Inferior parietal cortex (tissue), 1 donor: Measurements from ENCODE around the gene CHST12.
"Not testable (repeated sequence)": the region's sequence is repeated elsewhere in the genome, so short reads cannot be mapped to it uniquely, and the experiment has no call there.

Experiments used
- DNase-seq: peaks from one replicate; pipeline ENCODE4 v3.0.0-alpha.2; 2016; ENCODE audit errors: extremely low spot score

Gene CHST12

GRCh38 chr7:2460188-2460587, 56.8 kb downstream of the CHST12 start:
- no peak for DNase-seq

- no peak for DNase-seq
Measured at GRCh38 chr7:2460641-2461040, 57.2 kb downstream of the CHST12 start.

DNA sequence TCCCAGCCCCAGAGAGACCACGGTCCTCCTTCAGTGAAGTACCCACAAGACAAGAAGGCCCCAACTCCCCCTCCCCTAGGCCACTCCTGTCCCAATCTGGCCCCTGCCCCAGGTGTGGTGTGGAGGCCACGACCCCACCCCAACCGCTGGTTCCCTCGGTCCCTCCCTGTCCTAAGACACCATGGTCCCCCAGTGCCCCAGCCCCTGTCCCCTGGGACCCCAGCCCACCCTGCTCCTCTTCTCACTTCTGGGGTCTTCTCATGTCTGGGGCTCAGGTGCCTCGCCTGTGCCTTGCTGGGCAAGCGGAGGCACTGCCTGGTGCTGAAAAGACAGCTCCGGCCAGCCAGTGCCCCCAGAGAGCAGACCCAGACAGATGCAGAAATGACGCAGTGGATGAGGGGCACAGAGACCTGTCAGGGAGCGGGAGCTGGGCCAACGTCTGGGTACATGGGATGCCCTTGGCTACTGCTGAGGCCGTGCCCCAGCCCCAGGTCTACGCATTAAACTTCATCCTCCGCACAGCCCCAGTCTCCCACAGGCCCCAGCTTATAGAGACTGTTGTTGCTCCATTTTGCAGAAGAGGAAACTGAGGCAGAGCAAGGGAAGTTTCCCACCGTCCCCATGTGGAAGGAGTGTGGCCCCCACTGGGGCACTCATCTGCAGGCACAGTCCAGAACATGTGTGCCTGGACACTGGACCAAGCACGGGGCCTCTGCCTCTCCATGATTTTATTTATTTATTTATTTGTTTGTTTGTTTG, 58.0 kb downstream of the CHST12 start:
- DNase-seq, result no peak

DNA sequence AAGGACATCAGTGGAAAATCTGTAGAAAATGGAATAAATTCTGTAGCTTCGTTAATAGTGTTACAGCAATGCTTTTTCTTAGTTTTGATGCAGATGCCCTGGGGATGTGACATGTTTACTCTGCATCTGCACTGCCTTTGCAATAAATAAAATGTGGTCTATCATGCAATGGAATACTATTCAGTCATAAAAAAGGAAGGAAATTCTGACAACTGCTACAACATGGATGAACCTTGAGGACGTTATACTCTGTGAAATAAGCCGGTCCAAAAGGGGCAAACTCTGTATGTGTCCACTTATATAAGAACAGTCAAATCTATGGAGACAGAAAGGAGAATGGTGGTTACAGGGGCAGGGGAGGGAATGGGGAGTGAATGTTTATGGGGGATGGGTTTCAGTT, 59.3 kb downstream of the CHST12 start:
- DNase-seq, result no peak

DNA sequence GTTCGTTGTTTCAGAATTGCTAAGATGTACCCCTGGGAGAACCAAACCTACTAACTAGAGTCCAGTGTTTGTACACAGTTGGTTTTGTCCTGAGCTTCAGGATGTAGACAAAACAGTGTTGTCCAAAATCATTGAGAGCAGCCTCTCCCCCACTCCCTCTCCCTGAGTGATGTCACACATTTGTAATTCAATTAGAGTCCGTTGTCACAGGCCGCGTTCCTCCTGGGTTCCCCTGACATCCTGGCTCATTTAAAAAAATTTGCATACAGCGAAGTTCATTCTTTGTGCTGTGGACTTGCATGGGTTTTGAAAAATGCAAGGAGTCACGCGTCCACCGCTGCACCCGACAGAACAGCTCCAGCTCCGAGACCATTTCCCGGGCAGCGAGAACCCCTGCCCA, 62.5 kb downstream of the CHST12 start:
- DNase-seq, result peak; percentile 30

GRCh38 chr7:2466675-2467074, 63.3 kb downstream of the CHST12 start:
- no peak for DNase-seq

DNA sequence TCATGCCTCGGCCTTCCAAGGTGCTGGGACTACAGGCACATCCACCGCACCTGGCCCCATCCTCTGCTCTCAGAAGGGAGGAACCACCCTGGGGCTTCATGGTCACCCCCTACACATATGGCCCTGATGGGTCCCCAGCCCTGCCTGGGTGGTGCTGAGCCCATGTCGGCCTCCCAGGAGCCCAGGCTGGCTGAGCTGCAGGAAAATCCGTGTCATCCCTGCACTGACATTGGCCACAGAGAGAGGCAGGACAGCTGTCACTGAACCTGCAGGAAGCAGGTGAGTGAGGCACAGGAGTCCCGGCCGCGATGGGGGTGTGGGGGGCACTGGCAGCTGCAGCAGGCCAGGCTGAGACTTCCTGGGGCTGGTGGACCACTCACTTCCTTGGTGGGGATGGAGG, 64.8 kb downstream of the CHST12 start:
- no peak for DNase-seq

GRCh38 chr7:2469460-2470203, 66.2 kb downstream of the CHST12 start:
- not testable (repeated sequence) for DNase-seq

- no peak for DNase-seq
Measured at GRCh38 chr7:2470204-2471021, 67.0 kb downstream of the CHST12 start.

DNA sequence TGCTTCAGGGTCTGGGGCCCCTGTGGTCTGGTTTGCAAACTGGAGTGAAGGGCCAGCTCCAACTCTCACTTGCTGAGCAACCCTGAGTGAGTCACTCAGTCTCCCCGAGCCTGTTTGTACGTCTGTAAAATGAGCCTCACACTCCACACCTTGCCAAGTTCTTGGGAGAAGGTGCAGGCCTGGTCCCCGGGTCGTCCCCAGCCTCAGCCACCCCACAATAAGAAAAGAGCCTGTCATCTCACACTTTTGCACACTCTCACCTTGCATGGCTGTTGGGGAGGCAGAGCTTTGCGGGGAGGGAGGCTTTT, 67.6 kb downstream of the CHST12 start:
- DNase-seq, result no peak

DNA sequence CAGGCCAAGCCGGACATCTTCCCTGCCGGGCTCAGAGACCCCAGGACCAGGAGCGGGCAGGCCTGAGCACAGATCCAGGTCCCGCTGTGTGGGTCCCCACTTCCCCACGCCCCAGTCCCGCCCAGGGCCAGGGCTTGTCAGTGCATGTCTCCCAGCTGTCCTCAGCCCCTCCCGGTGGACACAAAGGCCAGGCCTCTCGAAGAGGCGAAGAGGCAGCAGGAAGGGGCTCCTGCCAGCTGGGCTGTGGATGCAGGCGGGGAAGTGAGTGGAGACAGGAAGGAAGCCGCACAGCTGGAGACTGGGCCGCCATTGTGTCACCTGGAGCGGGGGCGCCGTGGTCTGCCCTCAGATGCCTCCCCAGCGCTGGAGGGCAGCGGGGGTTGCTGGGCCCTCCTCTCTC, 68.0 kb downstream of the CHST12 start:
- no peak for DNase-seq

DNA sequence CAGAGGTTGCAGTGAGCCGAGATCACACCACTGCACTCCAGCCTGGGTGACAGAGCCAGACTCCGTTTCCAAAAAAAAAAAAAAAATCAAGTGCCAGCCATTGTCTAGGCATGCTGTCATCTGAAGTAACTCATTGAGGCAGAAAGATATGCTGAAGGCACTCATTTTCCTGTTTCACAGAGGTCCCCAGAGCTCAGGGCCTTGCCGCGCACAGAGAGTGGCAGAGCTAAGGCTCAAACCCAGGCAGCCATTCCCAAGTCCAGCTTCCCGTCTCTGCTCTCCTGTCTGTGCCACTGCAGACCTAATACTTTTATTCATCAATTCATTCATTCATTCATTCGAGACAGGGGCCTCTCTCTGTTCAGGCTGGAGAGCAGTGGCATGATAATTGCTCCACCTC, 69.3 kb downstream of the CHST12 start:
- DNase-seq, result no peak

DNA sequence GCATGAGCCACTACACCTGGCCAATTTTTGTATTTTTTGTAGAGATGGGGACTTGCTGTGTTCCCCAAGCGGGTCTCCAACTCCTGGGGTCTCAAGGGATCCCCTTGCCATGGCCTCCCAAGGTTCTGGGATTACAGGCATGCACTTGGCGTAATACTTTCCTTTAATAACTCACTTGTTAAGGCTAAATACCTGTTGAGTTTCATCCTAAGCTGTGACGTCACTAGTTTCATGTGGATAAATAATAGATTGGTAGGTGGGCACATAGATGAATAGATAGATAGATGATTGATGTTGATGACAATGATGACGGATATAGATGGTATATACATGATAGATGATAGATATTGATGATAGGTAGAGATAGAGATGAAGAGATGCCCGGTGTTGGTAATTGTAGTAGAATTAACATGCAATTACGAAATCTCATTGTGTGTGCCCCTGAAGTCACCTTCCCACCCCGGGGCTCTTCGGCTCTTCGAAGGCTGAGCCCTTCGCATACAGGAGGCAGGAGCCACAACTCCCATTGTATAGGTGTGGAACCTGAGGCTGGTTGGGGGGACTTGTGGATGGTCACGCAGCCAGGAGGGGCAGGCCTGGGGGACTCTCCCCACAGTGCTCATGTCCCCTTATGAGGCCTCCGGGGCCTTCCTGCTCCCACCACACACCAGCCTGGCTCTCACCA, 70.2 kb downstream of the CHST12 start:
- DNase-seq, result no peak

DNA sequence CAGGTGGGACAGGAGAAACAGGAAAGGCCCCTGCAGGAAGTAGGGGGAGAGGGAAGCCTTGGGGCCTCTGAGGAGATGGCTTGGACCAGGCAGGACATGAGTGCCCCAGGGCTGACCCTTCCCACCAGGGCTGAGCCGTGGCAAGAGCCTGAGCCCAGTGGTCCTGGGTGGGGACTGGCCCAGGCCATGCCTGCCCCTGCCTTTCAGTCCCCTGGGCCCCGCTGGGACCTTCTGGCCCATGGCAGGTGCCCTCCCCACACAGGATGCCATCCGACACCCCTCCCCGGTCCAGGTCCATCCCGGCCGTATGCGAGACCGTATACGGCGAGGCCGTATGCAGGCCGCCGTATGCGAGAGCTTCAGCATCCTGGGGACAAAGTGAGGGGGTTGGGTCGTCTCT, 70.8 kb downstream of the CHST12 start:
- DNase-seq, result no peak

DNA sequence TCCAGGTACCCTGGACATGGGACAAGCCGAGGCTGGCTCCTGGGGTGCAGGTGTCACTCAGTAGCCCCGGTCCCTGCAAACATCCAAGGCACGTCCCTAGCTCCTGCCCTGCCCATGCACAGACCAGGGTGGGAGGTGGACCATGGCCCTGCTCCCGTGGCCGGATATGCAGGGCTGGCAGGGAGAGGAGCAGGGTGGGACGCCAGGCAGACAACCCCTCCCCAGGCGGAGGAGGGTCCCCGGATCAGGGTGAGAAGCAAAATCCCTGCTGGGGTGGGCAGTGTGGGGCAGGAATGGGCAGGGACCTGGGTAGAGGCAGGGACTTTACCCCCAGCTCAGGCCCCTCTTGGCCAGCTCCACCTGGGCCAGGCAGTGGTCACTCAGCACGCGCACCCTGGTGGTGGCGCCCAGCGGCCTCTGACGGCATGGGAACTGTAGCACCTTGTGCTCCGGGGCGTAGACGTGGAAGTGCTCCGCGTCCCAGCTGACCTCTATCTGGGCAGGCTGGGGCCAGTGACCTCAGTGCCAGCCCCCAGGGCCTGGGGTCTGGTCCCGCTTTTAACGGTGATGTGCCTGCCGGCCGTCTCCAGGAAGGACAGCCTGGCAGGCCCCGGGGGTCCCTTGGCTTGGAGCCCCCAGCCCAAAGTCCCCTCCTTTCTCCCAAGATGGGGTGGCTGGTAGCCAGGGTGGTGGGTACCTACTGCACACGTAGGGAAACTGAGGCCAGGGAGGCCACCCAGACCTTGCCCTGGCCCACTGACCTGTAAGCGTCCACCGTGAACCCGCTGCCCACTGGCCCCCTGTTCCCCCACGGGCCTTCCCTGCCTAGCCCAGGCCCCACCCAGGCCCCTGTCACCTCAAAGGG, 71.6 kb downstream of the CHST12 start:
- DNase-seq, result no peak

DNA sequence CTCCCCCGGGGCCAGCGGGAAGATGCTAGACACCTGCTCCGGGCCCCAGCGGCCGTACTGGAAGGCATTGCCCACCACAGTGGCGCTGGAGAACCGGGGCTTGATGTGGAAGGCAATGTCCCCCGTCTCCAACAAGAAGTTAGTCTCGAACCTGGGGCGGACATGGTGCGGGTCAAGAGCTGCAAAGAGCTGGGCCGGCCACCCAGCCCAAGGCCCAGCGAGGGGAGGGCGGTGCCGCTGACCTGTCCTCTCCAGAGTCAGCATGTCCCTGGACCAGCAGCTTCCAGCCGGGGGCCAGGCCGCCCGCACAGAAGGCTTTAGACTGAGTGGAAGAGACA, 72.2 kb downstream of the CHST12 start:
- no peak for DNase-seq

DNA sequence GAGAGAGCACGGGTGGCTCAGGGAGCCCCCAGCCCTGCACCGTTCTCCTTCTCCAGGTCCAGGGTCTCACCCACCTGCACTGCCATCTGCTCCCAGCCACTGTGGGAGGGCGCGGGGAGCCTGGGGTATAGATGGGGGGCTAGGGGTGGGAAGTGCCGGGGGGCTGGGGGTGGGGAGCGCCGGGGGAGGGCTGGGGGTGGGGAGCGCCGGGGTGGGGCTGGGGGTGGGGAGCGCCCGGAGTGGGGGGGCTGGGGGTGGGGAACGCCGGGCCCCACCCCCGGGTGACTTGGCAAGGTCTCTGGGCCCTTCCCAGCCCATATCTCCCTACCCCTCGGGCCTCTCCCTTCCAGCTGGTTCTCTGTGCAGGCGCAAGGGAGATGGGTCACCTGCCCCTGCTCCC, 72.9 kb downstream of the CHST12 start, which contains the start of gene GRIFIN:
Gene GRIFIN, minus strand, starts transcription at position 101 of the 400 bp plus-strand sequence. Its CDS starts 15 bp downstream, at position 86.
- no peak for DNase-seq

DNA sequence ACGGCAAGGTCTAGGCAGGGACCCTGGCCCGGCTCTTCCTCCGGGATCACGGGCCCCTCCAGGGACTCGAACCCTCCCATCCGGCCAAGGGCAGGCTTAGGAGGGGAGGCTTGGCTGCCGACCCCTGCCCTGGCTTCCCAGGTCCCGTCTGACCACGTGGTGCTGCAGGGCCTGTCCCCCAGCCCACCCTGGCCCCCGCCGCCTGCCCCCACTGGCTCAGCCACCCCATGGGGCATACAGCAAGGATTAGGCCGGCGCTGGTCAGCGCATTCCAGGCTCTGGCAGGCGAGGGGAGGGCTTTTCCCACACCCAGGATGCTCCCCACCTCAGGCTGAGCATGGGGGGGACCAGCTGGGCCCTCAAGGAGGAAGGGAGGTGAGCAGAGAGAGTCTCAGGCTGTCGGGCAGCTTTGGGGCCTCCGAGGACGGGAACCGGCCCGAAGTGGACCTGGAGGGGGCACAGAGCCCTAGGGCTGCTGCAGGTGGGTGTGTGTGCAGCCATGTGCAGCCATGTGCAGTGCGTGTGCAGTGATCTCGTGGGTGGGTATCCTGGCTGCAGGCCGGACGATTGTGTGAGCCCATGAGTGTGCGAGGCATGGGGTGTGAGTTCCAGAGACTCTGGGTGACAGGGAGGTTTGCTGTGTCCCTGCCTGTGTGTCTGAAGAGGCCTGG, 73.5 kb downstream of the CHST12 start:
- no peak for DNase-seq

- peak; percentile 26 for DNase-seq
Measured at GRCh38 chr7:2477447-2478398, 74.3 kb downstream of the CHST12 start.
